ENCODE results near the gene GPR82.
"Not testable (repeated sequence)": the region's sequence is repeated elsewhere in the genome, so short reads cannot be mapped to it uniquely, and the experiment has no call there.

The GPR82 gene

DNA sequence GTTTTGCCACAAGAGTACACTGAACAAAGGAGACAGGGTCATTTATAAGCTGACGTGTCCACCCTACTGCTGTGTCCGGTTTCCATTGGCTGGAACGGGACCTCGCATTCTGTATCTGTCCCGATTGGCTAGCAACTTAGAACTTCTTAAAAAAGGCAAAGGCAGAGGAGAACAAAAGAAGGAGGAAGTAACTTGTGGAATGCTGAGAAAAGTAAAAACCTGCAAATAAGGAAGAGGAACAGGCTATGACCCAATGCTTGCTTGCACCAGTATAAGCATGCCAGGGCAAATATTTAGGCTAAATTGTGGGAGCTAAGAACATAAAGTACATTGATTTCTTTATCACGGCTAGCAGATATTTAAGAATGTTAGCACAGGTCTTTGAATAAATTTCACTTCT, 4.4 kb upstream of the GPR82 start:
- DNase-seq: not testable (repeated sequence)

DNA sequence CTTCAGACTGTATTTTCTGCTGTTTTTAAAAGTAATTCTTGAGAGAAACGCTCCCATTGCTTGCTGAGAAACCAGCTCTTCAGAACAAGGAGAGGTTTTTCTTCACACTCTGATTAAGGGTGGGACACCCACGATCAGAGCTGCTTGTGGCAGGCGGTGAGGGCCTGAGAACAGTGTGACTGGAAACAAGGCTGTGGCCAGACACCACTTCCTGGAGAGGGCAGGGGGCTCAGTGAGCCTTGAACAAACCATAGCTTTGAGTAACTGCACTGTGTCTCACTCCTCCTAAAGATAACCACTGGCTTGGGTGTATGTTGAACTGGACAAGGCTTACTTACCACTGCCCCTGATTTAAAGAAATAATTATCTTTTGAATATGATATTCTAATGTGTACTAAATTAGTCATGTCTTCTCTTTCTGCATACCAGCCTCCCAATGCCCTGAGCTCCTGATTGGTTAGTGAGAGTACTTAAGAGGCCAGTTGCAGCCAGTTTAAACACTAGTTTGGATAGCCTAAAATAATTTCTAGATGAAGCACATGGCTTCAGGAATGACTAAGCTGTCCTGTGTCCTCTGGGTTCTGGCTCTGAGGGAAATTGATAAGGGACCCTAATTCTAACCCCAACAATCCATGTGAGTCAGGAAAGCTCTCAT, 3.7 kb upstream of the GPR82 start:
- DNase-seq: no peak

- DNase-seq: no peak
These were observed 2.4 kb upstream of the GPR82 start for GRCh38 chrX:41721590-41721989.

- no peak for DNase-seq
These were observed 1.8 kb upstream of the GPR82 start for GRCh38 chrX:41722214-41722613.

DNA sequence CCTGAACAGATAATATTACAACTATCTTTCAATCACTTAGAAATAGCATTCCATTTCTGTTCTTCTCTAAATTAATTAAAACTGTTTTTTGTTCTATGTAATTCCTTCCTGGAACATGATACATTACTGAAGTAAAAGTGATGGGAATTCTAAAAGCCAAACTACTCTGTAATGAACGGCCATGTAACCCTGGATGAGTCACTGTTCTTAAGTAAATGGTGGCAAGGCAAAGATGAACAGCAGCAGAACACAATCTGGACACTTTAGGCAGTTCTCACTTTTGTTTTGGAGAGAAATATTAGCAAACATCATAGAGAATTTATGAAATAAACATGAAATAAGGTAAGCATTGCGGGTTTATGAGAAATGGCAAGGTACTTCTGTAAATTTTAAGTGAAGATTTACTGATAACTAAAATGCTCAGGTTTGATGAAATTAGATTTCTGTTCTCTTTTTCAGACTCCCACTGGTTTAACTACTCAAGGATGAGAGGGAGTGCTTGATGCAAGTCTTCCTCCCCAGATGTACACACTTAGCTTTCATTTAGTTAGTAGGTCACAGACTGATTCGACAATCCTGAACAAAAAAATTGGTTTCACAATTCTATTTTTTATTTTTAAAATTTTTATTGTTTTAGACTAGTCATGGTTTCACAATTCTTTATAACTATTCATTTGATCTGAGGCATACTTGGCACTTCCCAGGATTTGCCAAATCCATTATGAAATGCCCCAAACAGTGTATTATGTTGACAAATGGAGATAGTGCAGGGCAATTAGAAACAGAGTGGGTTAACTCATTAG, 964 bp upstream of the GPR82 start:
- no peak for DNase-seq

GRCh38 chrX:41728125-41728524, 4.1 kb downstream of the GPR82 start:
- no peak for DNase-seq

- DNase-seq: no peak
These were observed 6.1 kb downstream of the GPR82 start for GRCh38 chrX:41730081-41730480.

GRCh38 chrX:41732260-41732659, 8.3 kb downstream of the GPR82 start:
- DNase-seq: no peak

GRCh38 chrX:41733939-41734338, 10.0 kb downstream of the GPR82 start:
- DNase-seq: no peak

DNA sequence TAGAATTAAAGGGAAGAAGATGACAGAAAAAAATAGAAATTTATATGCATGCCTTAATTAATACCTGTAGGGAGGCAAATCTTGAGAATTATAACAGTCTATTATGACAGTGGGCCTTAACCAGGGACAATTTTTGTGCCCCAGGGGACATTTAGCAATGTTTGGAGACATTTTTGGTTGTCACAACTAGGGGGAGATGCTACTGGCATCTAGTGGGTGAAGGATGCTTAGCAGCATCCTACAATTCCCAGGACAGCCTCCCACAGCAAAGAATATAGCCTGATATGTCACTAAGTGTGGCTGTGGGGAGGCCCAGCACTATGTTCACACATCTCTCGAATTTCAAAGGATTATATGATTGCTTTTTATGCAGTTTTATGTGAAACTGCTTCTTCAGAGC, 10.5 kb downstream of the GPR82 start:
- peak in 2 of 14 donors; percentile 0 to 2 for DNase-seq

- DNase-seq: no peak
These were observed 13.1 kb downstream of the GPR82 start for GRCh38 chrX:41737065-41737464.

GRCh38 chrX:41739871-41740270, 15.9 kb downstream of the GPR82 start:
- DNase-seq: no peak

DNA sequence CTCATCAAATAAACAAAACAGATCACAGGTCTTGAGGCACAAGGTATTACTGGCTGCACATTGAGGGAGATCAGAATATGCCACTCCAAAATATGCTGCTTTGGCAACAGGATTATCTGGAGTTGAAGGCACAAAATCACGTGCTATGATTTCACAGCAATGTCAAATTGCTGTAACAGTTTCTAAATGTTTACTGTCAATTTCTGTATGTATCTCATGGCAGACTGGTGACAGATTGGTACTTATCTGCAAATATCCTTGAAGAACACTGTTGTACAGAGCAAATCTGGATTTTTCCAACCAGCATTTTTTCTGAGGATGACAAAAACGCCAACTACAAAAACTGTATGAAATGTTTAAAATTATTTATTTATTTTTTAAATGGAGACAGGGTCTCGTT, 26.7 kb downstream of the GPR82 start:
- DNase-seq: no peak

DNA sequence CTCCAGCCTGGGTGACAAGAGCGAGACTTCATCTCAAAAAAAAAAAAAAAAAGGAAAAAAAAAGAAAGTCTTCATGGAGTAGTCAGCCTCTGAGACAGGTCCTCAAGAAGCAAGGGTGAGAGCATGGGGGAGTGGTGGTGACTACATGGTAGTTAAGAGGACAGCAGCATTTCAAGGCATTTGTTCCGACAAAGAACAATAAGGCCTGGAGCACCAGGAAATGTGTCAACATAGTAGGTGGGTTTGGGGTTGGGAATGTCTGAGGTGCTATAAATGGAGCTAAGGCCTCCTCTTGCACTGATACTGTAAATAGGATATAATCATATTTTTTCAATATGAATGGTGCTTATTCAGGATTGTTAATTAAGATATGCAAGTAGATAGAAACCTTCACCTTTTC, 34.4 kb downstream of the GPR82 start:
- DNase-seq: no peak

DNA sequence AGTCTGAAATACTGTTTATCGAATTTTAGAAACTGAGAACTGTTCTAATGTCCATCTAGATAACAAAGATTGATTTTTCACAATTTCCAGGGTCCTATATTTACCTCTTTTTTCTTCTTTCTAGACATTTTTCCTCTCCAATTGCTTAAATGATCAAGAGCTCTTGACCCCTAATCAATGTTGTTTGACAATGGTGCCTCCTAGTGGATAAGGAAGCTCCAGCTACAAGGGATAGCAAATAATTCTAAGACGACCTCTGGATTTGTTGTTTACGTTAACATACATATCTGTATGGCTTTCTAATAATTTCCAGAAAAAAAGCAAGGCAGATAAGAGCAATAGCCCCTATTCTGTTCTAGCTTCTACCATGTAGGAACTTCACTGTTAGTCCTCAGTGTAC, 35.8 kb downstream of the GPR82 start:
- DNase-seq: no peak

DNA sequence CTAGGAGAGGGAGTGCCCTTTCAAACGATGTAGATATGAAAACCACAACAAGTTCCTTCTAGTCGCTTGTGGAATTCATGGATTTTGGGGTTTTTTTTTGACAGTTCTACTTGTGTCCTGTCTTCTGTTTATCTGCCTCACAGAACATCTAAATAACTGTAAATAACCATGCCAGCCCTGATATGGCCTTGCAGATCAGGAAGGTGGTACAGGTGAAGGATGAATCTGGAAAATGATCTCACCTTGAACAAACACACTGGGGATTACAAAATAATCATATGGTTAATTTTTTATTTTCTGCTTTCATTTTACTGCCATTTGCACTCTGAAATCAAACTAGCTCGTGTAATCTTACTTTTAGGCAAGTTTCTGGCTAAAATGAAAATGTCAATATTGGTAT, 37.2 kb downstream of the GPR82 start:
- DNase-seq: no peak

GRCh38 chrX:41761702-41762101, 37.7 kb downstream of the GPR82 start:
- DNase-seq: no peak

GRCh38 chrX:41779030-41779564, 55.1 kb downstream of the GPR82 start:
- DNase-seq: no peak

Data from C1 segment of cervical spinal cord (tissue), 14 donors.